ENCODE measurements around the gene KRTAP9-7.

KRTAP9-7 gene

DNA sequence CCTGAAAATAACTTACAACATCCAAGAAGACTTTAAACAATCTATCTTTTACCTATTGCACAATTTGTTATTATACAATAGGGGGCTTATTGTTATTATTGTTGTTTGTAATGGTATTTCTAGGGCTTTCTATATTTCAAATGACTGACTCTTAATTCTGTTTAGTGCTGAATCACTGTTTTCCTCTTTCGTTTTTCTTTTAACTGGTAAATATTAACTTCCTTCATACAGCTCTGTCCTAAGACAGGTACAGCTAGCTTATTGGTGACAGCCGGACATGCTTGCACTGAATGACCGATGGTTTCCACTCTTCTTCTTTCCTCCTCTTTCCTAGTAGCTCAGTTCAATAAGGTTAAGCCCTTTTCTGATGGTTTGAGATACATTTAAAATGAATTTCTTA is 11.6 kb downstream of the KRTAP9-7 start:
- Histone ChIP-seq H3K9ac (ENCODE audit: insufficient read length, low read depth) (no peak overlapping the region), H3K9me3 (ENCODE audit: insufficient read depth, low read length) (no peaks in the 10 kb centered on the region), H3K36me3 (ENCODE audit: insufficient read depth, insufficient read length, low read length) (no peaks in the 10 kb centered on the region), H3K4me3 (ENCODE audit: insufficient read length, low read depth) (no peak overlapping the region), H3K27me3 (ENCODE audit: insufficient read depth, insufficient read length) (no peaks in the 10 kb centered on the region), H3K4me1 (ENCODE audit: insufficient read depth, insufficient read length) (no peaks in the 10 kb centered on the region)
- DNase-seq (ENCODE audit: low read depth, low spot score): no peak
- TF ChIP-seq YY1 (IDR thresholded peaks at IDR 0.05; ENCODE audit: insufficient read depth, insufficient read length) (no peak), SUZ12 (IDR thresholded peaks at IDR 0.05; ENCODE audit: extremely low read depth, insufficient read depth, insufficient read length) (no peak), ZNF274 (IDR thresholded peaks at IDR 0.05; ENCODE audit: low read depth, low read length) (no peak)

DNA sequence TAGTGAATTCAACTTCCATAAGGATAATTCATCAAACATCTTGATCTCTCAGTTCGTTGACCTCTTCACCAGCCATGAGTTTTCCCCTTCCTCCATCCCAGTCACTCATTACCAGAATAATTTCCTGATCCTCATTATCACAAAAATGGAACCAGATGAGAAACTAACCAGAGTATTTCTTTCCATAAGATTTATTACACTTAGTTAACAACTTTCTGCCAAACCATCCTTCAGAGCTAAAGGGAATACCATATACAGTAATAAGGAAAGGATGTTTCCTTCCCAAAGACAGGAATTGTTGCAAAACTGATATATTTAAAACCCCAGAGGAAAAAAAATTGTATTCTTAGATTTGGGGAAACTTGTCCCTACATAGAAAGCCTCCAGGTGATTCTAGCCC is 18.5 kb downstream of the KRTAP9-7 start:
- no peaks in the 10 kb centered on the region for H3K27me3 ChIP-seq (ENCODE audit: insufficient read depth, insufficient read length)
- no peak for TF ChIP-seq YY1 (IDR thresholded peaks at IDR 0.05; ENCODE audit: insufficient read depth, insufficient read length)
- no peak for TF ChIP-seq ZNF274 (IDR thresholded peaks at IDR 0.05; ENCODE audit: low read depth, low read length)
- no peak for TF ChIP-seq SUZ12 (IDR thresholded peaks at IDR 0.05; ENCODE audit: extremely low read depth, insufficient read depth, insufficient read length)
- no peaks in the 10 kb centered on the region for H3K4me1 ChIP-seq (ENCODE audit: insufficient read depth, insufficient read length)
- H3K9me3 ChIP-seq (ENCODE audit: insufficient read depth, low read length): no peaks in the 10 kb centered on the region
- no peak for DNase-seq (ENCODE audit: low read depth, low spot score)
- no peak overlapping the region for H3K9ac ChIP-seq (ENCODE audit: insufficient read length, low read depth)
- H3K4me3 ChIP-seq (ENCODE audit: insufficient read length, low read depth): no peak overlapping the region
- H3K36me3 ChIP-seq (ENCODE audit: insufficient read depth, insufficient read length, low read length): no peaks in the 10 kb centered on the region

DNA sequence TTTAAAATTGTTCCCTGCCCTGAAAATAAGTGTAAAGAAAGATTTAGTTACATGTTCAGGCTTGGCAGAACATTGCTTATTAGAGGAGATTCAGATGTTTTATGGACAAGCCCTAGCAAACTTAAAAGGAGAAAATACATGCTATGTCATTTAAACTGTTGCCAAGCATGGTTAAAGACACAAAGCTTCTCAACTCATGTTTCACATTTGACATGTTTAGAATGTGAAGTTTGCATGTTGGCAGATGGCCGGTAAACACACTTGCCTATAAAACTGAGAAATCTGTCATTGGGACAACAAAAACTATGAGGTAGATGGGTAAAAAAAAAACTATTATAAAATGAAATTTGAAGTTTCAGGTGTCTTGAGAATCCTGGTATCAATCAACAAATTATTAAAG is 21.3 kb downstream of the KRTAP9-7 start:
- Histone ChIP-seq H3K36me3 (ENCODE audit: insufficient read depth, insufficient read length, low read length) (no peaks in the 10 kb centered on the region), H3K9ac (ENCODE audit: insufficient read length, low read depth) (no peak overlapping the region), H3K4me3 (ENCODE audit: insufficient read length, low read depth) (no peak overlapping the region), H3K4me1 (ENCODE audit: insufficient read depth, insufficient read length) (no peaks in the 10 kb centered on the region), H3K27me3 (ENCODE audit: insufficient read depth, insufficient read length) (no peaks in the 10 kb centered on the region), H3K9me3 (ENCODE audit: insufficient read depth, low read length) (no peaks in the 10 kb centered on the region)
- no peak for DNase-seq (ENCODE audit: low read depth, low spot score)
- TF ChIP-seq ZNF274 (IDR thresholded peaks at IDR 0.05; ENCODE audit: low read depth, low read length) (no peak), YY1 (IDR thresholded peaks at IDR 0.05; ENCODE audit: insufficient read depth, insufficient read length) (no peak)

DNA sequence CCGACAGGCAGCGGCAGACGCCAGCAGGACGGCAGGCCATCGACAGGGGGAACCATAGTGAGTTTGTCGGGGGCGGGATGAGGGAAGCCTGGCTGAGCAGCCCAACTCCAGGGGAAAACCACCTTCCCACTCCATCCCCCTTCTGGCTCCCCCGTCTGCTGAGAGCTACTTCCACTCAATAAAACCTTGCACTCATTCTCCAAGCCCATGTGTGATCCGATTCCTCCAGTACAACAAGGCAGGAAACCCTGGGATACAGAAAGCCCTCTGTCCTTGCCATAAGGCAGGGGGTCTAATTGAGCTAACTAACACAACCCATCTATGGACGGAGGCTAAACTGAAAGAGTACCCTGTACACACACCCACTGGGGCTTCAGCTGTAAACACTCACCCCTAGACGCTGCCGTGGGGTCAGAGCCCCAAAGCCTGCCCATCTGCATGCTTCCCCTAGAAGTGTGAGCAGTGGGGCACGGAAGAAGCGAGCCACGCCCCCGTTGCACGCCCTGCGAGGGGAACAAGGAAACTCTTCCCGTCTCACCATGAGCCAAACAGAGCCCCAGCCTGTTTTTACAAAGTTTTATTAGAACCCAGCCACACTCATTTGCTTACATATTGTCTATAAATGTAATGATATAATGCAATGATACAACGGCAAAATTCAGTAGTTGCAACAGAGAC is 23.1 kb downstream of the KRTAP9-7 start:
- H3K27me3 ChIP-seq (ENCODE audit: insufficient read depth, insufficient read length): no peaks in the 10 kb centered on the region
- no peaks in the 10 kb centered on the region for H3K4me1 ChIP-seq (ENCODE audit: insufficient read depth, insufficient read length)
- H3K4me3 ChIP-seq (ENCODE audit: insufficient read length, low read depth): no peak overlapping the region
- TF ChIP-seq SUZ12 (IDR thresholded peaks at IDR 0.05; ENCODE audit: extremely low read depth, insufficient read depth, insufficient read length) (no peak), ZNF274 (IDR thresholded peaks at IDR 0.05; ENCODE audit: low read depth, low read length) (no peak), YY1 (IDR thresholded peaks at IDR 0.05; ENCODE audit: insufficient read depth, insufficient read length) (no peak)
- no peak overlapping the region for H3K9ac ChIP-seq (ENCODE audit: insufficient read length, low read depth)
- no peaks in the 10 kb centered on the region for H3K36me3 ChIP-seq (ENCODE audit: insufficient read depth, insufficient read length, low read length)
- no peaks in the 10 kb centered on the region for H3K9me3 ChIP-seq (ENCODE audit: insufficient read depth, low read length)
- no peak for DNase-seq (ENCODE audit: low read depth, low spot score)

DNA sequence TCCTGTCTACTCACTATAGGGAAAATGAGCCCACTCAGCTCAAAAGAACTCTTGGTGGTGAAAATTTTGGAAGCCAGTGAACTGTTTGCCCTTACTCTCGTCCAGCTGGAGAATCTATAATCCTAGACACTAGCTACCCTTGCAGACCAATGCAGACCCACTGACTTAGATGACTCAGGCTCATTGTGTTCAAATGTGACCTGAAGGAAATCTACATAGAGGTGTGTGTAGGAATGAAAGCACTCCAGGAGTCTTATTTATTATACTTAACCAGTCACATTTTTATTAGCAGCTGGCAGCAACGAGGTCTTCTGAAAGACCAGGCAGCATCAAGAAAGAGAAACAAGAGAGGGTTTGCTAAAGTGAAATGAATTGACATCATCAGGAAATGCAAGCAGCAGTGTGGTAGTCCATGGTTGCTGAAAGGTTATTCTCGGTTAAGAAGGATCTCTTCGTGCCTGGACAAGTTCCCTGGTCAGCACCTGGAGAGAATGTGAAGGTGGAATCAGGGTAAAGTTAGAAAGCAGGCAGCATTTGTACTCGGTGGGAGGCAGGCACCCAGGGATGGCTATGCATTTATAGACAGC is 25.8 kb downstream of the KRTAP9-7 start:
- Histone ChIP-seq H3K9ac (ENCODE audit: insufficient read length, low read depth) (no peak overlapping the region), H3K9me3 (ENCODE audit: insufficient read depth, low read length) (no peaks in the 10 kb centered on the region), H3K27me3 (ENCODE audit: insufficient read depth, insufficient read length) (no peaks in the 10 kb centered on the region), H3K4me3 (ENCODE audit: insufficient read length, low read depth) (no peak overlapping the region), H3K36me3 (ENCODE audit: insufficient read depth, insufficient read length, low read length) (no peaks in the 10 kb centered on the region), H3K4me1 (ENCODE audit: insufficient read depth, insufficient read length) (no peaks in the 10 kb centered on the region)
- TF ChIP-seq YY1 (IDR thresholded peaks at IDR 0.05; ENCODE audit: insufficient read depth, insufficient read length) (no peak), SUZ12 (IDR thresholded peaks at IDR 0.05; ENCODE audit: extremely low read depth, insufficient read depth, insufficient read length) (no peak), ZNF274 (IDR thresholded peaks at IDR 0.05; ENCODE audit: low read depth, low read length) (no peak)
- no peak for DNase-seq (ENCODE audit: low read depth, low spot score)

DNA sequence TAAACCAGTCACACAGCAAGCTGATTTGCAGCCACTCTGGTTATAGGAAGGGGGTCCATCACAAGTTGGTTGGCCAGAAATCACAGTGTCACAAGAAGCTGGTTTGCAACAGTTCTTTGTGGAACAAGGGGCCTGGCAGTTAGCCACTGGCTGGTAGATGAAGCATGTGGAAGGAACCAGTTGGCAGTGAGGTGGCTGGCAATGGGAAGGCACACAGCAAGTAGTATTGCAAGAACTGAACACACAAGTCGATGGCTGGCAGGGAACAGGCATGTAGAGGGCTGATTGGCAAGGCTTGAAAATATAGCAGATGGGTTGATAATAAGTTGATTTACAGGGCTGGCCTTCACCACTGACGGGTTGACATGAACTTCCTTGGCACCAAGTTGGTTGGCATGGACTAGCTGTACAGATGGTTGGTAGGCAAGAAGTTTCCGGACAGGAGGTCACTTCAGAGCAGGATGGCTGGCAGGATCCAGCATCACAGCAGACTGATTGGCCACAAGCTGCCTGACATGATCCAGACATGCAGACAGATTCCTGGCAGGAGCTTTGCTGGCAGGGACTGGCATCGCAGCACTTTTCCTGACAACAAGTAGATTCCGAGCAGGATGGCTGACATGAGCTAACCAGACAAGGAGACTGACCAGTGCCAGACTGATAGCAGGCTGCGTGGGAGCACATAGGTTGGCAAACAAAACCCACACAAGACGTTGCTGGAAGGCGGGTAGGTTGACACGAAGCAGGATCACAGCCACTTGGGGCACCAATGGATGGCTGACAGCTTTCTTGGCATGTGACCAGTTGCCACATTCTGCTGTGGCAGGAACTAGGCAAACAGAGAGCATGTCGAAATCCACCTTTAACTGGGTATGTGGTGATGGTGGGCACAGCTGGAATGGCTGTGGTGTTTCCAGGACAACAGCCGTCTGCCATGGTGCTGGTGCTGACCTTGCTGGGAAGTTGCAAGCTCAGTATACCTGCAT is 26.7 kb downstream of the KRTAP9-7 start, which contains the start of gene KRTAP29-1:
TSS of gene KRTAP29-1 (minus strand) at position 936 of the 986 bp plus-strand sequence. CDS start at position 936, 0 bp downstream.
- no peak for DNase-seq (ENCODE audit: low read depth, low spot score)
- H3K4me3 ChIP-seq (ENCODE audit: insufficient read length, low read depth): no peak within 1 kb of the TSS
- TF ChIP-seq SUZ12 (IDR thresholded peaks at IDR 0.05; ENCODE audit: extremely low read depth, insufficient read depth, insufficient read length) (no peak), ZNF274 (IDR thresholded peaks at IDR 0.05; ENCODE audit: low read depth, low read length) (no peak)
- H3K27me3 ChIP-seq (ENCODE audit: insufficient read depth, insufficient read length): no peaks in the 10 kb centered on the region
- H3K36me3 ChIP-seq (ENCODE audit: insufficient read depth, insufficient read length, low read length): no peaks in the 10 kb centered on the region
- H3K9me3 ChIP-seq (ENCODE audit: insufficient read depth, low read length): no peaks in the 10 kb centered on the region
- no peak within 1 kb of the TSS for H3K9ac ChIP-seq (ENCODE audit: insufficient read length, low read depth)
- no peaks in the 10 kb centered on the region for H3K4me1 ChIP-seq (ENCODE audit: insufficient read depth, insufficient read length)

GRCh38 chr17:41302981-41303380 is 27.5 kb downstream of the KRTAP9-7 start:
- Histone ChIP-seq H3K9me3 (ENCODE audit: insufficient read depth, low read length) (no peaks in the 10 kb centered on the region), H3K27me3 (ENCODE audit: insufficient read depth, insufficient read length) (no peaks in the 10 kb centered on the region), H3K4me3 (ENCODE audit: insufficient read length, low read depth) (no peak overlapping the region), H3K9ac (ENCODE audit: insufficient read length, low read depth) (no peak overlapping the region), H3K4me1 (ENCODE audit: insufficient read depth, insufficient read length) (no peaks in the 10 kb centered on the region), H3K36me3 (ENCODE audit: insufficient read depth, insufficient read length, low read length) (no peaks in the 10 kb centered on the region)
- no peak for DNase-seq (ENCODE audit: low read depth, low spot score)
- no peak for TF ChIP-seq SUZ12 (IDR thresholded peaks at IDR 0.05; ENCODE audit: extremely low read depth, insufficient read depth, insufficient read length)
- no peak for TF ChIP-seq YY1 (IDR thresholded peaks at IDR 0.05; ENCODE audit: insufficient read depth, insufficient read length)
- no peak for TF ChIP-seq ZNF274 (IDR thresholded peaks at IDR 0.05; ENCODE audit: low read depth, low read length)

Measured in NT2/D1 (cell line).